A549 (cell line): ENCODE measurements around the gene ZSCAN16. TPM values are rescaled to one million over a fixed set of nuclear protein-coding genes. Genes with fewer than 3 reads are reported as not detected.

Experiments
- ATAC-seq, 2 experiments: fragments of 200-7000 bp in 1 of 2; fragments of >200 bp in 1 of 2; cut with Nextera tagmentation in 1 of 2; cut with Tn5 transposase in 1 of 2; 3 replicates each; pipeline versions ENCODE4 v1.8.0 to v1.9.1; 2018 to 2020; ENCODE audit warnings: mild to moderate bottlenecking in 1 of 2, moderate library complexity in 1 of 2
- CTCF ChIA-PET: fragments of 300-600 bp; sonication (Branson Sonifier 250); formaldehyde crosslinking; extraction: SDS; loops from one replicate; lab custom pipeline; 2021; ENCODE audit warnings: antibody characterized with exemption, inconsistent platforms; lab: Yijun Ruan, JAX
- POLR2A ChIA-PET: fragments of 350-600 bp; formaldehyde crosslinking; extraction: SDS; loops from one replicate; lab custom pipeline; 2021; ENCODE audit warnings: antibody characterized with exemption, inconsistent platforms; lab: Yijun Ruan, JAX
- DNase-seq, 2 experiments: peaks; one replicate each; pipeline versions ENCODE4 v3.0.0 to v3.0.0-alpha.2; 2011 to 2016; ENCODE audit warnings: low read depth in 1 of 2, low spot score in 1 of 2
- FAIRE-seq: peaks from 2 replicates; lab custom pipeline; 2011; peaks lifted over from hg19 to GRCh38; lab: Jason Lieb, UNC
- H3K27ac ChIP-seq, 2 experiments: fragments of >200 bp; sonication (Bioruptor Twin); formaldehyde crosslinking; 3 replicates each; pipeline ENCODE4 v1.5.1; 2016 to 2017
- H3K4me1 ChIP-seq: fragments of >200 bp; sonication (Bioruptor Twin); formaldehyde crosslinking; 3 replicates; pipeline ENCODE4 v1.6.1; 2016
- H3K4me2 ChIP-seq: fragments of >200 bp; sonication (Bioruptor Twin); formaldehyde crosslinking; 3 replicates; pipeline ENCODE4 v1.6.1; 2016
- H3K4me3 ChIP-seq: fragments of >200 bp; sonication (Bioruptor Twin); formaldehyde crosslinking; 3 replicates; pipeline ENCODE4 v1.5.1; 2016
- H3K9me3 ChIP-seq: fragments of >200 bp; sonication (Bioruptor Twin); formaldehyde crosslinking; 3 replicates; pipeline ENCODE4 v1.6.1; 2016
- CBX2 ChIP-seq: fragments of 200-600 bp; sonication (generic); IDR thresholded peaks from 2 replicates; pipeline ENCODE4 v1.6.1; 2016; ENCODE audit warnings: low read depth, mild to moderate bottlenecking, borderline replicate concordance
- CBX8 ChIP-seq: fragments of 200-600 bp; sonication (generic); IDR thresholded peaks from 2 replicates; pipeline ENCODE4 v1.6.1; 2016
- CEBPB ChIP-seq, 2 experiments: fragments of >200 bp in 1 of 2; sonication (Bioruptor Twin) in 1 of 2; formaldehyde crosslinking in 1 of 2; IDR thresholded peaks; 2 replicates each; pipeline ENCODE4 v1.6.1; 2012 to 2016
- CHD2 ChIP-seq: fragments of 150-350 bp; IDR thresholded peaks from 2 replicates; pipeline ENCODE4 v1.6.1; 2014; ENCODE audit warnings: low read length; ENCODE audit not compliant: partially characterized antibody
- CHD4 ChIP-seq: fragments of 200-600 bp; sonication (generic); IDR thresholded peaks from 2 replicates; pipeline ENCODE4 v1.6.1; 2016; ENCODE audit warnings: antibody characterized with exemption, mild to moderate bottlenecking, borderline replicate concordance
- EHMT2 ChIP-seq: fragments of 200-600 bp; sonication (generic); IDR thresholded peaks from 2 replicates; pipeline ENCODE4 v1.6.1; 2016; ENCODE audit warnings: antibody characterized with exemption, low read depth, mild to moderate bottlenecking, moderate library complexity
- FOSL2 ChIP-seq, 2 experiments: fragments of 450-650 bp in 1 of 2; fragments of >200 bp in 1 of 2; sonication (Bioruptor Twin) in 1 of 2; formaldehyde crosslinking; IDR thresholded peaks; 2 replicates each; pipeline versions ENCODE4 v1.5.0 to v1.6.1; 2016 to 2020; ENCODE audit warnings: mild to moderate bottlenecking in 1 of 2, moderate library complexity in 1 of 2
- HEYL ChIP-seq: fragments of 250-450 bp; sonication (Bioruptor Pico); IDR thresholded peaks from 2 replicates; pipeline ENCODE4 v1.8.0; 2021; ENCODE audit warnings: mild to moderate bottlenecking, moderate library complexity
- KDM1A ChIP-seq: fragments of 200-600 bp; sonication (generic); IDR thresholded peaks from 2 replicates; pipeline ENCODE4 v1.6.1; 2016; ENCODE audit warnings: low read depth, mild to moderate bottlenecking
- MAFK ChIP-seq: fragments of 450-650 bp; IDR thresholded peaks from 2 replicates; pipeline ENCODE4 v1.6.1; 2014; ENCODE audit not compliant: partially characterized antibody
- MAZ ChIP-seq: fragments of 150-350 bp; IDR thresholded peaks from 2 replicates; pipeline ENCODE4 v1.6.1; 2014; ENCODE audit warnings: antibody characterized with exemption, low read depth, low read length, borderline replicate concordance
- MYC ChIP-seq: IDR thresholded peaks from 2 replicates; pipeline ENCODE4 v1.6.1; 2012; ENCODE audit warnings: mild to moderate bottlenecking, inconsistent platforms, low read length, improper control_type of control experiment, borderline replicate concordance
- NR3C1 ChIP-seq: fragments of >200 bp; sonication (Bioruptor Twin); formaldehyde crosslinking; IDR thresholded peaks from 3 replicates; pipeline ENCODE4 v1.6.1; 2017
- POLR2AphosphoS2 ChIP-seq: conservative IDR thresholded peaks from 2 replicates; pipeline ENCODE4 v1.6.1; 2012; ENCODE audit warnings: low read length, improper control_type of control experiment, inconsistent platforms
- ZC3H11A ChIP-seq: fragments of 450-650 bp; IDR thresholded peaks from 2 replicates; pipeline ENCODE4 v1.6.1; 2014; ENCODE audit warnings: antibody characterized with exemption, mild to moderate bottlenecking
- WGBS: methylation state at CpG from one replicate; pipeline ENCODE4 v1.1.6; 2017; ENCODE audit errors: missing lambda C conversion rate; 5-methylcytosine and 5-hydroxymethylcytosine counted together
- polyA plus RNA-seq, 4 experiments: library from polyadenylated mRNA; depleted of rRNA in 3 of 4; stranded (reverse); fragments of >200 nt; fragmentation: RNase III in 1 of 4; extraction: RNeasy Plus Mini Kit Qiagen cat#74134 plus additional on column Dnase treatment in 1 of 4; gene quantifications; 2 replicates in 3 of 4; 3 replicates in 1 of 4; pipeline ENCODE4 v1.2.3, GENCODE V29; 2011 to 2017
- TF ChIP-seq, protein P1 (sequence below): fragments of 200-600 bp; sonication (generic); IDR thresholded peaks from 2 replicates; pipeline ENCODE4 v1.6.1; 2016; ENCODE audit warnings: antibody characterized with exemption, mild to moderate bottlenecking, moderate library complexity
- TF ChIP-seq, protein P2 (sequence below): IDR thresholded peaks from 2 replicates; pipeline ENCODE4 v1.6.1; 2012
- TF ChIP-seq, protein P3 (sequence below): fragments of >200 bp; sonication (Bioruptor Twin); formaldehyde crosslinking; IDR thresholded peaks from 2 replicates; pipeline ENCODE4 v1.6.1; 2016
- TF ChIP-seq, protein P4 (sequence below): fragments of >200 bp; sonication (Bioruptor Twin); formaldehyde crosslinking; IDR thresholded peaks from 3 replicates; pipeline ENCODE4 v1.5.1; 2016
- TF ChIP-seq, protein P5 (sequence below): fragments of 250-450 bp; sonication (Bioruptor Pico); IDR thresholded peaks from 2 replicates; pipeline ENCODE4 v1.5.0; 2021; ENCODE audit warnings: mild to moderate bottlenecking, moderate library complexity, borderline replicate concordance
- TF ChIP-seq, protein P6 (sequence below): fragments of 250-450 bp; sonication (Bioruptor Pico); IDR thresholded peaks from 2 replicates; pipeline ENCODE4 v1.5.0; 2020; ENCODE audit warnings: low read depth, mild to moderate bottlenecking, moderate library complexity

Gene ZSCAN16
- polyA plus RNA-seq, 2 of the 4 experiments (the other 2 are of a cell fraction), result 5.7 to 6.0 TPM

DNA sequence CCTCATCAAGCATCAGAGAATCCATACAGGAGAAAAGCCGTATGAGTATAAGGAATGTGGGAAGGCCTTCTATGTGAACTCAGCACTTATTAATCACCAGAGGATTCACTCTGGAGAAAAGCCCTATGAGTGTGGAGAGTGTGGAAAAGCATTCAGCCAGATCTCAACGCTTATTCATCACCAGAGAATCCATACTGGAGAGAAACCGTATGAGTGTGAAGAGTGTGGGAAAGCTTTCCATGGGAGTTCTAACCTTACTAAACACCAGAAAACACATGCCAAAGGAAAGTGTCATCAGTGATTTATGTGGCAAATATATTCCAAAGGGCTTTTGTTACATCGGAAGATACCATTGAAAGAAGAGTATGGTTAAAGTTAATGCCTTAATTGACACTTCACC is 42.7 kb downstream of the ZSCAN16 start:
- ChIA-PET POLR2A (interaction anchor here (0.9 kb wide), 1 partner anchor 25 kb away, joined by 3 read pairs; the partner anchor contains the start of gene ZKSCAN8), CTCF (no interaction called here)
- 14% methylated on average over 4 of the region's 4 CpGs for WGBS
- Histone ChIP-seq H3K9me3 (no peaks in the 10 kb centered on the region), H3K4me3 (no peak overlapping the region), H3K4me2 (no peak overlapping the region), H3K4me1 (no peaks in the 10 kb centered on the region), H3K27ac (no peak overlapping the region)
- DNase-seq (no peak), FAIRE-seq (no peak), ATAC-seq (no peak)
- TF ChIP-seq NR3C1 (no peak), EHMT2 (no peak), MAZ (no peak), CHD4 (no peak), HEYL (CRISPR knock-in tag) (no peak), ZC3H11A (no peak), MAFK (no peak)
- TF ChIP-seq, protein P1, sequence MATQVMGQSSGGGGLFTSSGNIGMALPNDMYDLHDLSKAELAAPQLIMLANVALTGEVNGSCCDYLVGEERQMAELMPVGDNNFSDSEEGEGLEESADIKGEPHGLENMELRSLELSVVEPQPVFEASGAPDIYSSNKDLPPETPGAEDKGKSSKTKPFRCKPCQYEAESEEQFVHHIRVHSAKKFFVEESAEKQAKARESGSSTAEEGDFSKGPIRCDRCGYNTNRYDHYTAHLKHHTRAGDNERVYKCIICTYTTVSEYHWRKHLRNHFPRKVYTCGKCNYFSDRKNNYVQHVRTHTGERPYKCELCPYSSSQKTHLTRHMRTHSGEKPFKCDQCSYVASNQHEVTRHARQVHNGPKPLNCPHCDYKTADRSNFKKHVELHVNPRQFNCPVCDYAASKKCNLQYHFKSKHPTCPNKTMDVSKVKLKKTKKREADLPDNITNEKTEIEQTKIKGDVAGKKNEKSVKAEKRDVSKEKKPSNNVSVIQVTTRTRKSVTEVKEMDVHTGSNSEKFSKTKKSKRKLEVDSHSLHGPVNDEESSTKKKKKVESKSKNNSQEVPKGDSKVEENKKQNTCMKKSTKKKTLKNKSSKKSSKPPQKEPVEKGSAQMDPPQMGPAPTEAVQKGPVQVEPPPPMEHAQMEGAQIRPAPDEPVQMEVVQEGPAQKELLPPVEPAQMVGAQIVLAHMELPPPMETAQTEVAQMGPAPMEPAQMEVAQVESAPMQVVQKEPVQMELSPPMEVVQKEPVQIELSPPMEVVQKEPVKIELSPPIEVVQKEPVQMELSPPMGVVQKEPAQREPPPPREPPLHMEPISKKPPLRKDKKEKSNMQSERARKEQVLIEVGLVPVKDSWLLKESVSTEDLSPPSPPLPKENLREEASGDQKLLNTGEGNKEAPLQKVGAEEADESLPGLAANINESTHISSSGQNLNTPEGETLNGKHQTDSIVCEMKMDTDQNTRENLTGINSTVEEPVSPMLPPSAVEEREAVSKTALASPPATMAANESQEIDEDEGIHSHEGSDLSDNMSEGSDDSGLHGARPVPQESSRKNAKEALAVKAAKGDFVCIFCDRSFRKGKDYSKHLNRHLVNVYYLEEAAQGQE, result no peak
- TF ChIP-seq, protein P2, sequence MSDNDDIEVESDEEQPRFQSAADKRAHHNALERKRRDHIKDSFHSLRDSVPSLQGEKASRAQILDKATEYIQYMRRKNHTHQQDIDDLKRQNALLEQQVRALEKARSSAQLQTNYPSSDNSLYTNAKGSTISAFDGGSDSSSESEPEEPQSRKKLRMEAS, result no peak
- TF ChIP-seq, protein P3, sequence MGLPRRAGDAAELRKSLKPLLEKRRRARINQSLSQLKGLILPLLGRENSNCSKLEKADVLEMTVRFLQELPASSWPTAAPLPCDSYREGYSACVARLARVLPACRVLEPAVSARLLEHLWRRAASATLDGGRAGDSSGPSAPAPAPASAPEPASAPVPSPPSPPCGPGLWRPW, result no peak
- TF ChIP-seq, protein P4, sequence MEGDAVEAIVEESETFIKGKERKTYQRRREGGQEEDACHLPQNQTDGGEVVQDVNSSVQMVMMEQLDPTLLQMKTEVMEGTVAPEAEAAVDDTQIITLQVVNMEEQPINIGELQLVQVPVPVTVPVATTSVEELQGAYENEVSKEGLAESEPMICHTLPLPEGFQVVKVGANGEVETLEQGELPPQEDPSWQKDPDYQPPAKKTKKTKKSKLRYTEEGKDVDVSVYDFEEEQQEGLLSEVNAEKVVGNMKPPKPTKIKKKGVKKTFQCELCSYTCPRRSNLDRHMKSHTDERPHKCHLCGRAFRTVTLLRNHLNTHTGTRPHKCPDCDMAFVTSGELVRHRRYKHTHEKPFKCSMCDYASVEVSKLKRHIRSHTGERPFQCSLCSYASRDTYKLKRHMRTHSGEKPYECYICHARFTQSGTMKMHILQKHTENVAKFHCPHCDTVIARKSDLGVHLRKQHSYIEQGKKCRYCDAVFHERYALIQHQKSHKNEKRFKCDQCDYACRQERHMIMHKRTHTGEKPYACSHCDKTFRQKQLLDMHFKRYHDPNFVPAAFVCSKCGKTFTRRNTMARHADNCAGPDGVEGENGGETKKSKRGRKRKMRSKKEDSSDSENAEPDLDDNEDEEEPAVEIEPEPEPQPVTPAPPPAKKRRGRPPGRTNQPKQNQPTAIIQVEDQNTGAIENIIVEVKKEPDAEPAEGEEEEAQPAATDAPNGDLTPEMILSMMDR, result no peak
- TF ChIP-seq, protein P5, sequence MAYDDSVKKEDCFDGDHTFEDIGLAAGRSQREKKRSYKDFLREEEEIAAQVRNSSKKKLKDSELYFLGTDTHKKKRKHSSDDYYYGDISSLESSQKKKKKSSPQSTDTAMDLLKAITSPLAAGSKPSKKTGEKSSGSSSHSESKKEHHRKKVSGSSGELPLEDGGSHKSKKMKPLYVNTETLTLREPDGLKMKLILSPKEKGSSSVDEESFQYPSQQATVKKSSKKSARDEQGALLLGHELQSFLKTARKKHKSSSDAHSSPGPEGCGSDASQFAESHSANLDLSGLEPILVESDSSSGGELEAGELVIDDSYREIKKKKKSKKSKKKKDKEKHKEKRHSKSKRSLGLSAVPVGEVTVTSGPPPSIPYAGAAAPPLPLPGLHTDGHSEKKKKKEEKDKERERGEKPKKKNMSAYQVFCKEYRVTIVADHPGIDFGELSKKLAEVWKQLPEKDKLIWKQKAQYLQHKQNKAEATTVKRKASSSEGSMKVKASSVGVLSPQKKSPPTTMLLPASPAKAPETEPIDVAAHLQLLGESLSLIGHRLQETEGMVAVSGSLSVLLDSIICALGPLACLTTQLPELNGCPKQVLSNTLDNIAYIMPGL (CRISPR knock-in tag), result no peak

DNA sequence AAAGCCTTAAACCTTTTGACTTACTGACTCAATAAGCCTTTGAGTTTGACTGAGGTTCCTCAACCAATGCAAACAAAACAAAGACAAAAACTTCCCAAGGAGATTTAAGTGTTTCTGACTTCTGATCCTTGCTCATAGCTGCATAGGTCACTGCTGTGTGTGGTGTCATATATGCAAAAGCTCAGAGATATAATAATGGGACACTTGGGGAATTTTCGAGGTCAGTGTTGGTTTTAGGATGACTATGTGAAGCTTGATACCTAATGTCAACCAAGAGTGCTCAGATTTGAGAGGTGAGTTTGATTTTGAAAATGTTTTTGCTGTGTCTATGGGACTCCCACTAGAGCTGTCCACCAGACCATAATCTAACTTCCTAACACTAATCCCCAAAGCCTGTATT is 43.5 kb downstream of the ZSCAN16 start:
- ATAC-seq, result no peak
- ChIA-PET POLR2A (no interaction called here), CTCF (interaction anchor here (0.7 kb wide), 1 partner anchor 397 kb away, joined by 3 read pairs; no protein-coding TSS in a partner anchor)
- no peak overlapping the region for H3K4me3 ChIP-seq
- no peak for FAIRE-seq
- no peaks in the 10 kb centered on the region for H3K9me3 ChIP-seq
- no peak for TF ChIP-seq KDM1A
- TF ChIP-seq FOSL2 (IDR thresholded peaks at IDR 0.05), result no peak
- TF ChIP-seq FOSL2 (CRISPR knock-in tag; IDR thresholded peaks at IDR 0.05), result no peak
- TF ChIP-seq MYC, result no peak
- TF ChIP-seq, protein P6, sequence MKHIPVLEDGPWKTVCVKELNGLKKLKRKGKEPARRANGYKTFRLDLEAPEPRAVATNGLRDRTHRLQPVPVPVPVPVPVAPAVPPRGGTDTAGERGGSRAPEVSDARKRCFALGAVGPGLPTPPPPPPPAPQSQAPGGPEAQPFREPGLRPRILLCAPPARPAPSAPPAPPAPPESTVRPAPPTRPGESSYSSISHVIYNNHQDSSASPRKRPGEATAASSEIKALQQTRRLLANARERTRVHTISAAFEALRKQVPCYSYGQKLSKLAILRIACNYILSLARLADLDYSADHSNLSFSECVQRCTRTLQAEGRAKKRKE (CRISPR knock-in tag), result no peak
- no peak for TF ChIP-seq CHD2
- TF ChIP-seq CBX8, result no peak
- TF ChIP-seq POLR2AphosphoS2, result no peak
- TF ChIP-seq, protein P1, result no peak
- TF ChIP-seq CEBPB (IDR thresholded peaks at IDR 0.05), result no peak
- no peak for TF ChIP-seq CBX2
- no peak overlapping the region for H3K27ac ChIP-seq
- H3K4me2 ChIP-seq, result no peak overlapping the region
- no peaks in the 10 kb centered on the region for H3K4me1 ChIP-seq
- WGBS, result 0% methylated on average over 1 of the region's 1 CpG
- DNase-seq, result no peak
